ENCODE data around the gene LAMA3.

LAMA3 gene

DNA sequence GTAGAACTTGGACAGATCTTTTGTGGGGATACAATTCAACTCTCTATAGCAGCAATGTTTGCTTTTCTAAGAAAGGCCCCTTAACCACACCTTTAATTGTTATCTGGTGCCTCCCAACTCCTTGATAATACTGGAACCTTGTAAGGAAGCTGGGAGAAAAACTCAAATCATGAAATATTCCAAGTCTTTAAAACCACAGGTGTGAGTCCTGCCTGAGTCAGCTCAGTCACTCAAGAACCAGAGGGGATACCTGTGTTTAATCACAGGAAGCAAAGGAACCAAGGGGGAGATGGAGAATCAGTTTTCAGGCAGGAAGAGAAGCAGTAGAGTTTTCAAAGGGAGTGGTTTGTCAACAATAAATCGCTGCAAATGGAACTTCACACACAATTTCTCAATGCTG is 159.9 kb downstream of the LAMA3 start:
- no peak for DNase-seq (ENCODE audit: low spot score)

DNA sequence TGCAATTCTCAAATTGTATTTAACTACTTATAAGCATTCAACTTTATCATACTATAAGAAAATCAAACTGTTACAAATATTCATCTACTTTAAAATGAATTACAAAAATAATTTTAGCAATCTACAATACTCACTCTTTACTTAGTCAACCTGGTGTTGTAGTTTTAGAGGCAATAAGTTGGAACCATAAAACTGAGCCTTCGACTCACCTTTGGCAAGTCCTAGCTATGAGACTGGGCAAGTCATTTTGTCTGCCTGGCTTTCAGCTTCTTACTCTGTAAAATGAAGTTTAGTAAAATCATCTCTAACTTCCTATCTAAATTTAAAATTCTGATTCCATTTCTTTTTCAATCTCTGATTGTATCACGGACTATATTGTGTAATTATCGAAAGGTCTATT is 161.0 kb downstream of the LAMA3 start:
- DNase-seq (ENCODE audit: low spot score) = no peak

DNA sequence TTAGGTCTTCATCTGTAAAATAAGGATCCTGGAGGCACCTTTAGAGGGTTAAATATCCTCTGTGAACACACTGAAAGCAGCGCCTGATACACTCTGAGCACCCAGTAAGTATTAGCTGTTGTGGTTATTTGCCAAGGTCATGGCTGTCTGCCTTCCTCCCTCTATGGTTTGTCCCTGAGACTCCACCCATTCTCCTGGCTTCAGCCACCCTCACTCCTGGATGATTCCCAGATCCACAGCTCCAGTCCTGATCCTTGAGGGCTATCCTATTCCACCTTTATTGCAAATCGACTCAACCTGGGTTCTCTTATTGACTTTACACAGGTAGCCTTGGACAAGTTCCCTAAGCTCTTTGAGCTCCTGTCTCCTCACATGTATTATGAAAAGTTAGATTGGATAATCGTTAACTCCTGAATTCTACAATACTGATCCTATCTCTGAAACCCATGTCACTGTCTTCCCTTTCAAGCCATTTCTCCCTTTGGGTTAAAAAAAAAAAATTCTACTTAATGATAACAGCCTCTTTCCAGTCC is 162.3 kb downstream of the LAMA3 start:
- no peak for DNase-seq (ENCODE audit: low spot score)

DNA sequence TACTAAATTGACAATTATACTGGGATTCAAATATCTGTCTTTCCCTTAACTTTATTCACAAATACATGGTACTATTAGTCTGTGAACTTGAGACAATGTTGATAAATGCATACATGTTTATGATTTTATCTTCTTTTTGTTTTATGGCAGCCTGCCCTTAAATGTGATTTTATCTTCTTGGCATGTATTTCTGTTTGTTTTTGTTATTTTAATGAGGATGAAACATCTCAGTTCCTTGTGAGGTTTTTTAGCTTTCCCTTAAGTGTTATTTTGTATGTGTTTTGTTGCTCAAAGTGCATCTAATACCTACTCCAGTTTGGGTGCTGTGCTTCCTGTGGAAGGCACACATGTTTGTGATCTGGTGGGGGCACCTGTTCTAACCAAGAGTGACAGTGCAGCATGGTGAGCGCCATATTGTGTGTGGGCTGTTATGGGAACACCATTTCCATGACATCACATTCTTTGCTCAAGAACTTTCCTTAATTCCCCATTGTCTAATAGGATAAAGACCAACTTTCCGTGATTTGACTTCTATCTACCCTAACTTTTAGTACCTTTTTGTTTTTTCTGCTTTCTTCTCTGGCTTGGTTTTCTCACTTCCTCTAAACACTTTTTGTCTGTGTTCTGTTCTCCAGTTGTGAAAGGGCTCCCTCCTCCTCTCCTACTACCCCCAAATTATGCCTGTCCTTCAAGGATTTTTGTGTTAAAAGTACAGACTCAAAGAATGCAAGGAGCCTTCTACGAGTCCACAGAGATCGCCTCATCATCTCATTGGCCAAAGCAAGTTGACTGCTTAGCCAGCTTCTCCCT is 163.2 kb downstream of the LAMA3 start:
- DNase-seq (ENCODE audit: low spot score) = no peak

DNA sequence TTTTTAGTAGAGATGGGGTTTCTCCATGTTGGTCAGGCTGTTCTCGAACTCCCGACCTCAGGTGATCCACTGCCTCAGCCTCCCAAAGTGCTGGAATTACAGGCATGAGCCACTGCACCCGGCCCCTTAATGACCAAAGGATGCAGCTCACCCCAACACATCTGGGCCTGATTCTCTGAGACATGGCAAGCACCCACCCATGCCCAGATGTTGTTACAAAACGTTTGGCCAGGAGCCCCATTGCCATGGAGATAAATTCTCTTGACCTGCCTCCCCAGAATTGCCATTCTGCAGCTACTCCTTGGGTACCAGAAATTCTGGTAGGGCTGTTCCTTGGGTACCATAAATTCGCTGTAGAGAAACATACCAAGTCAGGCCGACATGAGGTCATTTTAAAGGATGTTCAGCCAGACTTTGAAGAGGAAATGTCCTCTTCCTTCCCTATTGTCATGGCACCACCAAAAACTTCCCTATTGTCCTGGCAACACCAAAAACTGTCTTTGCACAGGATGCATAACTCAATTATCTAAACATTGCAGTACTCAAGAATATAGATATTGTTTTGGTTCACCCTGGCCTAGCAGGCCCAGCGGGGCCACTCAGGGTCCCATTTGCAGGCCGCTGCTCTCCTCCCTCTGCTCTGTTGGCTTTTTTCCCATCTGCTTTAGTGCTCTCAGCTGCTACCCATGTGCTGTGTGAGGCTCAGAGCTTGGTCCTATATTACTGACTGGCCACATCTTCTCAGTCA is 164.4 kb downstream of the LAMA3 start:
- DNase-seq (ENCODE audit: low spot score) = no peak

DNA sequence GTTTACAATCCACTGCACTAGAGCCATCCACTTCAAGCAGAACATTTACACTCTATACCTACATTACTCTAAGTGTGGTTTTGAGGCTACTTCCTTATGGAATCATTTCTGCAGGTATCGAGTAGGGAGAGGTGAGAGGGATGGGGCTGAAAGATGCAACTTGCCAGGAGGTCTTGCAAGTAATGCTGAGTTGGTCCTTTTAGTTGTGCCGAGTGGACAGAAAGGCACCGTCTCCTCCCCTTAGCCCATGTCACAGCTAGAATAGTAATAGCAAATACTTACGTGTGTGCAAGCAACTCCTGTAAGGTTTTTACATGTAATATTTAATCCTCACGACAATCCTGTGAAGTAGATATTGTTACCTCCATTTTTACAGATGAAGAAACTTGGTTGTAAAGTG is 166.5 kb downstream of the LAMA3 start:
- no peak for DNase-seq (ENCODE audit: low spot score)

DNA sequence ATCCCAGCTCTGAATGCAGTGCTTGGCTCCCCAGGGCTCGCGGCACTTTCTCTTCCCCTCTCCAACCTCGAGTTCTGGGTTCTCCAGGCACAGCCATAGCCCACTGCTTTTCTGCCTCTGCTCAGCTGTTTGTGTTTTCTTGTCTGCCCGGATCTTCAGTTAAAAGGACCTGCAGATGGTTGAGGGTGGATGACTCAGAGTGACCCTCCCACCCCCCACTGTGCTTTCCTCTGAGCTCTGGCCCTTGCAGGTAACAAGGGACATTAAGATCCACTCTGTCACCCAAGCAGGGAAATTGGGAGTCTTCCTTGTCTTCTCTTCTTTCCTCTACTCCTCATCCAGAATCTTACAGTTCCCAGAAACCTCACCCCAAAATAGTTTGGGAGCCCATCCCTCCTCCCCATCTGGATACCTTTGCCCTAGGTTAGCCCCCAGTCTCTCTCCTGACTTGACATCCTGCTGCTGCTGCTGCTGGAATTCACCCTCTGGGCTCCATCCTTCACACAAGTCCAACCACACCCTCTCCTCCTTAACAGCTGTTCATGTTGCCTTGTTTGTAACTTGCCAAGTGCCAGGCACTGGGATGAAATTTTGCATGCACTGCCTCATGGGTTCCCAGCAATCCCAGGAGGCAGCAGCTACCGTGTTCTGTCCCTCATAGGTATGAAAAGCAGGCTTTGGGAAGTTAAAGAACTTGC is 167.4 kb downstream of the LAMA3 start:
- DNase-seq (ENCODE audit: low spot score) = no peak

DNA sequence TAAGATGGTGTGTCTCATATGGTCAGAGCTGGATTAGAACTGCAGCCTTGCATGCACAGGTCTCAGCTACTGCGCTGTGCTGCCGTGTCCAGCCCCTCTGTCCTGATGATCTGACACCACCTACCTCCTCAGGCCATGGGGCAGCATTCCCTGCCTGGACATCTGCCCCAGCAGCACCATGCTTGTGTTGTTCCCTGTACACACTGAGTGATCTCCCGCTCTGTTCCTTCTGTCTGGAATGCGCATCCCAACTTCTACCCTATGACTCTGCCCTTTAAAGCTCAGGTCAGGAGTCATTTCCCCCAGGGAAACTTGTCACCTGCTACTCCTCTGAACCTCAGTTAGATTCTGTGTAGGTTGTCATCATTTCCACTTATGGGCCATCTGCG is 167.9 kb downstream of the LAMA3 start:
- DNase-seq (ENCODE audit: low spot score) = no peak

DNA sequence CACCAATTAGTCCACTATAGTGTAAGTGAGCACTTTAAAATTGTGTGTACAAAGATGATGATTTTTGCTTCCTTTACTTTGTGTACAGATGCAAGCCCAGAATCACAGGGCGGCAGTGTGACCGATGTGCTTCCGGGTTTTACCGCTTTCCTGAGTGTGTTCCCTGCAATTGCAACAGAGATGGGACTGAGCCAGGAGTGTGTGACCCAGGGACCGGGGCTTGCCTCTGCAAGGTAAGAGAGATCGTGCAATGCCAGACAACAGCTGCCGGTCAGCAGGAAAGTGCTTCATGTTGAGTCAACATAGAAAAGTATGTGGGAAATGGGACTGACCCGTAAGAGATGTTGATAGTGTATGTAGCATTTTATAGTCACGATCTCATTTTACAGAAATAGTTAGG is 168.5 kb downstream of the LAMA3 start:
- DNase-seq (ENCODE audit: low spot score) = no peak

DNA sequence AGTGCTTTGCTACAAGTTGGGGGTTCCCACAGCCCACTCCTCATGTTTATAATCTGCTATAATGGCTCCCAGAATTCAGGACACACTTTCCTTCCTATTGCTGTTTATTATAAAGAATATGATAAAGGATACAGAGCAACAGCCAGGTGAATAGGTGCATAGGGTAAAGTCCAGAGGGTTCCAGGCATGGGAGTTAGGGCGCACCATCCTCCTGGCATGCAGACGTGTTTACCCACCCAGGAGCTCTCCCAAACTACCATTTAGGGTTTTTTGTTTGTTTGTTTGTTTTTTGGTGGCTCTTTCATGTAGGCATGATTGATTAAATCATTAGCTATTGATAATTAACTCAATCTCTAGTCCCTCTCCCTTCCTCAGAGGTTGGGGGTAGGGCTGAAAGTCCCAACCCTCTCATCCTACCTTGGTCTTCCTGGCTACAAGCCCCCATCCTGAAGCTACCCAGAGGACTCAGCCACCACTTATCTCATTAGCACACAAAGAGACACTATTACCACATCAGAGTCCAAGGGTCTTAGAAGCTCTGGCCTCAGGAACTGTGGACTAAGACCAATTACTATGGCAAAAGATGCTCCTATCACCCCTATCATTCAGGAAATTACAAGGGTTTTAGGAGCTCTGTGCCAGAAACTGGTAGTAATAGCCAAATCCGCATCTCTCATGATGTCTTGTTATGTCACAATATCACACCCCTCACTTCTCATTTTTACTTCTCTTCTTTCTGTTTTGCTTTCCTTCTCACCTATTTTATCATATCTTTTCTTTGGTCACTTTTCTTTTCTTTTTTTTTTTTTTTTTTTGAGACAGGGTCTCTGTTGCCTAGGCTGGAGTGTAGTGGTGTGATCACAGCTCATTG is 170.4 kb downstream of the LAMA3 start:
- no peak for DNase-seq (ENCODE audit: low spot score)

DNA sequence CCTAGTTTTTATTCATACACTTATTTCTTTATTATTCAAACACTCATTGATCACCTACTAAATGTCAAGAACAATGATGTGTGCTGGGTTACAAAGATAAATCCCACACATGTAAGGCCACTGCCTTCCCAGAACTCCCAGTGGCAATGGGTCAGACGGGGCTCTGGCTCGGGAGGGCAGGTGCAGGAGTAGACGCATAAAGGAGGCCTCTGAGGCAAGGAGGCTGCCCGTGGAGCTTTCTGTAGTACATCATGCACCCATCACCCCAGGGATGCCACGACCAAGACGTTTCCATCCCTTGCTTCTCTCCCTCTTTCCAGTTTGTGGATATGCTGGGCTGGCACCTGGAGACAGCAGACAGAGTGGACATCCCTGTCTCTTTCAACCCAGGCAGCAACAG is 172.1 kb downstream of the LAMA3 start:
- no peak for DNase-seq (ENCODE audit: low spot score)

DNA sequence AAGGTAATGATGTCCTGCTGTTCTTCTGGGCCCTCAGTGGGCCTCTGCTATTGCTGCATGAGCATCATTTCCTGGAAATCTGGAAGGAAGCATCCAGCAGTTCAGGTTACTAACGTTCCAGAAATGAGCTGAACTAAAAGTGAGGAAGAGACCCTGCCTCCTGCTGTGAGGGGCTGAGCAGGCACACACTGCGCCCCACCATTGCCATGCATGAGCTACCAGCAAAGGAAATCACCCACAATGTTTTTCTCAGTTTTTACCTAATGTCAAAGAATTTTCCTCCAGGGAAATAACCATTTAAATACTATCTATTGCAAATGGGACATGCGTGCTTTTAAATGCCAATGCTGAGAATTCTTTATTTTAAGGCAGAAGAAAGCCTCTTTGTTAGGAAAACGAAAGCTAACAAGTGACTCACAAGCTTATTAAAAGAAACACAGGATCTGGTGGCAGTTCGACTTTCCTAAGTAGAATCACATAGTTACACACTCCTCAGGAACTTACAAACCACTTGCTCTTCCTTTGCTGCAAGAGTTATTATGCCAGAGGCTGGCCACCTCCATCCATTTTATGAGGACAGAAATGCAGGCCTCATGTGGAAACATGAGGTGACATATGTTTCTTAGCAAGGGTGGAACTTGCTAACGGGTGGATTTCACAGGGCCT is 172.7 kb downstream of the LAMA3 start:
- DNase-seq (ENCODE audit: low spot score) = peak; percentile 81

DNA sequence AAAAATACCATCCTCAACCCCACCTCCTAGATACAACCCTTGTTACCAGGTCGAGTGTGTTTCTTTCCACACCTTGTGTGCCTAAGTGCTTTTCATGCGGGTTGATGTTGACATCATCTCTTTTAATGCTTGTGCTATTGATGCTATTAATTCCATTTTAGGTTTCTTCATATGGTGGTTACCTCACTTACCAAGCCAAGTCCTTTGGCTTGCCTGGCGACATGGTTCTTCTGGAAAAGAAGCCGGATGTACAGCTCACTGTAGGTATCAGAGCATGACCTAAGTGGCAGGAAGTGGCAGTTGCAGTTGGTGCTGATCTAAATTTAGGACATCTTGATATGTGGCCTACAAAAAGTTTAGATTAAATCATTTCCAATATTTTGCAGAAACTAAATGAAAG is 175.4 kb downstream of the LAMA3 start:
- DNase-seq (ENCODE audit: low spot score) = no peak

DNA sequence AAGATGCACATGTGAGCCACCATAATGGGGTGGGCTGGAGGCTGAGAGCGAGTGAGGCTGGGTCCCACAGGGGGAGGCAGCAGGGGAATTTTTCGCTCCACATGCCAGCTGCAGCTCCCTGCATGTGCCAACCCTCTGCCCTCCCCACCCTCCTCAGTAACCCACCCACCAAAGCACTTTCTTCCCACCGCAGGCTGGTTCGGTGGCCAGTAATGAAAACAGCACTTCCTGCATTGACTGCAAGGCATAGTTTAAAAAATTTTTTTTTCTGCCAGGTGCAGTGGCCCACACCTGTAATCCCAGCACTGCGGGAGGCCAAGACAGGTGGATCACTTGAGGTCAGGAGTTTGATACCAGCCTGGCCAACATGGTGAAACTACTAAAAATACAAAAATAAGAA is 177.8 kb downstream of the LAMA3 start:
- no peak for DNase-seq (ENCODE audit: low spot score)

DNA sequence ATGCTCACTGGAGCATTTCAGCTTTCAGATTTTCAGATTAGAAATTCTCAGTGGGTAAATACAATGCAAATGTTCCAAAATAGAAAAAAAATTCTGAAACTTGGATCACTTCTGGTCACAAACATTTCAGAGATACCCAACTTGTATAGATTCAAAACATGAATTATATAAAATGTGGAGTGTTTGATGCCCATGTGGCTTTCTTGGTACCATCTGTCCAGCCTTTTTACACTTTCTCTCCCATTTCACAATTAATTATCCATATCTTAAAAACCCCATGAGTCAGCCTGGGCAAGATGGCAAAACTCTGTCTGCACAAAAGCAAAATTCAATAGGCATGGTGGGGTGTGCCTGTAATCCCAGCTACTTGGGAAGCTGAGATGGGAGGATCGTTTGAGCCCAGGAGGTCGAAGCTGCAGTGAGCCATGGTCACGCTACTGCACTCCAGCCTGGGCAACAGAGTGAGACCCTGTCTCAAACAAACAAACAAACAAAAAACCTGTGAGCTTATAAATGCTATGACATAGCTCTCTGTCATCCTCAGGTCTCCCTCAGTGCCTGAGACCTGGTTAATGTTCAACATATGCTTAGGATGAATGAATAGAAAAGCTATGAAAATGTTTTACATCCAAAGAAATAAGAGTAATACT is 179.0 kb downstream of the LAMA3 start:
- DNase-seq (ENCODE audit: low spot score) = no peak

DNA sequence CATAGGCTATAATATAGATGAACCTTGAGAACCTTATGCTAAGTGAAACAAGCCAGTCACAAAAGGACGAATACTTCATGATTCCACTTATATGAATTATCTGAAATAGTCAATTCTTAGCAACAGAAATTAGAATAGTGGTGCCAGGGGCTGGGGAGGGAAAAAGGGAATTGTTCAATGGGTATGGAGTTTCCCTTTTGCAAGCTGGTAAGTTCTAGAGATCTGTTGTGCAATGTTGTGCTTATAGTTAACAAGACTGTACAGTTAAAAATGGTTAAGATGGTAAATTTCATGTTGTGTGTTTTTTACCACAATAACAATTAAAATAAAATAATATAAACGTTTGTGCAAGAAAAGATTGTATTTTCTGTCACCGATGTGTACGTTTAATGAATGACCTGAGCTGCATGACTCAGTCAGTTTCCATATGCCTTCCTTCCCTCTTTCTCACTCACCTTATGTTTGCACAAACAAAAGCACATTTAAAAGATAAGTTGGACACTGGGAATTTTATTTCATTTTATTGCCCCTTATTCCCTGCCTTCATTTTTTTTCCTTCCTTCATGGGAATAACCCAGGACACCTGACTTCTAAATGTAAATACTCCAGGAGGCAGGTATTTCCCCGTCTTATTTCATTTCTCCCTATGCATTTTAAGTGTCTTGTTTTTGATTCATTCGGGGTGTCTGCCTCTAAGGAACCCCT is 181.6 kb downstream of the LAMA3 start:
- DNase-seq (ENCODE audit: low spot score) = no peak

DNA sequence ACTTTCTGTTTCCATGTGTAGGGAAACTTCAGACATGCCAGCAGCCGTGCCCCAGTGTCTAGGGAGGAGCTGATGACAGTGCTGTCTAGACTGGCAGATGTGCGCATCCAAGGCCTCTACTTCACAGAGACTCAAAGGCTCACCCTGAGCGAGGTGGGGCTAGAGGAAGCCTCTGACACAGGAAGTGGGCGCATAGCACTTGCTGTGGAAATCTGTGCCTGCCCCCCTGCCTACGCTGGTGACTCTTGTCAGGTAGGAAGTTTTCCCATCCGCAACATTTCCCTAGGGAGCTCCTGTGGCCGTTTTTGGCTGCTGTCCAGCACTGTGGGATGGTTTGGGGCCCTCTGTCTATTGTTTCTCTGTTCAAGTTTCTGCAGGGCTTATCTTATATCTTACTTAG is 182.2 kb downstream of the LAMA3 start:
- DNase-seq (ENCODE audit: low spot score) = no peak

DNA sequence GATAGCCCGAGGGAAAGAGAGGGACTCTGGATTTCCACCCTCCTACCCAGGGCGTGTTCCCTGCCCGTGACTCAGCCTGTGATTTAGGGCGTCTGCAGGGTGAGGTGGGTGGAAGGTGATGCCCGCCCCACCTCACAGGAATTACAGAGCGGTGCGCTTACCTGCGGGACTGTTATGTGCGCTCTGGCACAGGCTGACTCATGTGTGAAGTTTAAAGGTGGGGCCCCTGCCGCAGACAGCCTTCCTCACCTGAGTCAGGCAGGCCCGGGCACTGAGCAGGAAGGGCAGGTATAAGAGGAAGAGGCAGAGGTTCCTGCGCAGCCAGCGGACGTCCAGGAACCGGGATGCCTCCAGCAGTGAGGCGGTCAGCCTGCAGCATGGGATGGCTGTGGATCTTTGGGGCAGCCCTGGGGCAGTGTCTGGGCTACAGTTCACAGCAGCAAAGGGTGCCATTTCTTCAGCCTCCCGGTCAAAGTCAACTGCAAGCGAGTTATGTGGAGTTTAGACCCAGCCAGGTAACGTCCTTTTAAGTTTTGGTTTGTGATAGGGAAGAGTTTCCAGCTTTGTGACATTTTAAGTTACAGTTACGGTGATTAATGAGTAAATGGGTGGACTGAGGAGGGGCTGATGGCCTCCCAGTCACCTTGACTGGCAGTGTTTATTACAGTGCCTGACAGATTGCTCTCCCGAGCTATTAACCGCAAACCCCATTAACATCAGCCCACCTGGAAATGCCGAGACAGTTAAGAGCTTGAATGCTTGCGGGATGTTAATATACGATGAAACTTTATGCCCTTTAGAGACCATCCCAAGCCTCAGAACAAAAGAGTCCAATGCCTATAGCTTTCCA is 183.7 kb downstream of the LAMA3 start:
- DNase-seq (ENCODE audit: low spot score) = no peak
